Loucy (cell line): Measurements from ENCODE around the gene CLASP1.

Source experiments
- H2AFZ ChIP-seq: fragments of 200-600 bp; sonication (generic); 2 replicates; pipeline ENCODE4 v1.6.0; 2016; ENCODE audit warnings: antibody characterized with exemption, mild to moderate bottlenecking, low read length, moderate library complexity
- H3F3A ChIP-seq: fragments of 200-600 bp; 2 replicates; pipeline ENCODE4 v1.6.0; 2016; ENCODE audit warnings: antibody characterized with exemption, low read depth, mild to moderate bottlenecking
- H3K27me3 ChIP-seq: fragments of 200-600 bp; sonication (generic); 2 replicates; pipeline ENCODE4 v1.6.1; 2014; ENCODE audit warnings: low read length, mild to moderate bottlenecking; ENCODE audit not compliant: insufficient read depth, poor library complexity, severe bottlenecking
- H3K36me3 ChIP-seq: fragments of 200-600 bp; sonication (generic); 2 replicates; pipeline ENCODE4 v1.6.1; 2016; ENCODE audit warnings: low read length; ENCODE audit not compliant: insufficient read depth
- H3K4me1 ChIP-seq: fragments of 200-600 bp; sonication (generic); 2 replicates; pipeline ENCODE4 v1.5.1; 2014; ENCODE audit warnings: low read length, mild to moderate bottlenecking; ENCODE audit not compliant: insufficient read depth, poor library complexity, severe bottlenecking
- H3K4me2 ChIP-seq: fragments of 200-600 bp; sonication (generic); 2 replicates; pipeline ENCODE4 v1.6.0; 2014; ENCODE audit warnings: antibody characterized with exemption, low read length, low read depth, mild to moderate bottlenecking; ENCODE audit not compliant: poor library complexity, severe bottlenecking
- H3K4me3 ChIP-seq: fragments of 200-600 bp; sonication (generic); 2 replicates; pipeline ENCODE4 v1.5.1; 2014; ENCODE audit warnings: low read length, mild to moderate bottlenecking, mixed read lengths; ENCODE audit not compliant: poor library complexity, severe bottlenecking
- H3K79me2 ChIP-seq: fragments of 200-600 bp; sonication (generic); 2 replicates; pipeline ENCODE4 v1.6.1; 2014; ENCODE audit warnings: low read length; ENCODE audit not compliant: insufficient read depth
- H3K9ac ChIP-seq: fragments of 200-600 bp; sonication (generic); 2 replicates; pipeline ENCODE4 v1.6.0; 2014; ENCODE audit warnings: mild to moderate bottlenecking, low read depth, low read length, moderate library complexity; ENCODE audit not compliant: poor library complexity, severe bottlenecking
- H3K9me2 ChIP-seq: fragments of 200-600 bp; sonication (generic); replicated peaks from 2 replicates; pipeline ENCODE4 v1.6.1; 2016; ENCODE audit warnings: low read depth, low read length, mixed read lengths
- H3K9me3 ChIP-seq: fragments of 200-600 bp; sonication (generic); 2 replicates; pipeline ENCODE4 v1.6.1; 2014; ENCODE audit warnings: mild to moderate bottlenecking, antibody characterized with exemption, low read length, low read depth; ENCODE audit not compliant: insufficient read depth
- H4K20me1 ChIP-seq: fragments of 200-600 bp; sonication (generic); 2 replicates; pipeline ENCODE4 v1.6.0; 2014; ENCODE audit warnings: antibody characterized with exemption, low read length, mild to moderate bottlenecking; ENCODE audit not compliant: insufficient read depth, poor library complexity, severe bottlenecking
- CTCF ChIP-seq: fragments of 200-600 bp; sonication (generic); conservative IDR thresholded peaks from 2 replicates; pipeline ENCODE4 v1.5.1; 2014; ENCODE audit warnings: mild to moderate bottlenecking, antibody characterized with exemption, low read length
- EZH2phosphoT487 ChIP-seq: fragments of 200-600 bp; IDR thresholded peaks from 2 replicates; pipeline ENCODE4 v1.6.1; 2018; ENCODE audit warnings: antibody characterized with exemption, mild to moderate bottlenecking, moderate library complexity, borderline replicate concordance

Gene CLASP1

GRCh38 chr2:121362226-121362625, 287.0 kb downstream of the CLASP1 start:
- H3K9ac ChIP-seq: no peak overlapping the region
- peaks cover 85% of the 10 kb centered on the region; the same call in 1 of the 2 replicates for H3K36me3 ChIP-seq
- H4K20me1 ChIP-seq: no peaks in the 10 kb centered on the region
- H3K27me3 ChIP-seq: no peaks in the 10 kb centered on the region
- no peaks in the 10 kb centered on the region for H3F3A ChIP-seq
- H3K9me2 ChIP-seq: no peaks in the 10 kb centered on the region
- no peaks in the 10 kb centered on the region for H3K79me2 ChIP-seq
- no peak overlapping the region for H3K4me3 ChIP-seq
- no peaks in the 10 kb centered on the region for H3K9me3 ChIP-seq
- TF ChIP-seq CTCF: no peak
- no peak for TF ChIP-seq EZH2phosphoT487
- H3K4me1 ChIP-seq: no peaks in the 10 kb centered on the region
- H2AFZ ChIP-seq: no peak overlapping the region
- H3K4me2 ChIP-seq: no peak overlapping the region

- Histone ChIP-seq H3K9ac (no peak overlapping the region), H3K27me3 (no peaks in the 10 kb centered on the region), H4K20me1 (no peaks in the 10 kb centered on the region), H3K79me2 (no peaks in the 10 kb centered on the region), H3K4me1 (no peaks in the 10 kb centered on the region), H3K36me3 (peaks cover 82% of the 10 kb centered on the region; the same call in 1 of the 2 replicates), H3K4me2 (no peak overlapping the region), H3K9me3 (no peaks in the 10 kb centered on the region), H3K9me2 (no peaks in the 10 kb centered on the region), H2AFZ (no peak overlapping the region), H3F3A (no peaks in the 10 kb centered on the region), H3K4me3 (no peak overlapping the region)
- TF ChIP-seq CTCF (no peak), EZH2phosphoT487 (no peak)
Observed at GRCh38 chr2:121360566-121361300, 288.5 kb downstream of the CLASP1 start.

GRCh38 chr2:121359716-121360565, 289.3 kb downstream of the CLASP1 start:
- H3K36me3 ChIP-seq: peaks cover 79% of the 10 kb centered on the region; the same call in 1 of the 2 replicates

More at GRCh38 chr2:121359716-121360565, 289.3 kb downstream of the CLASP1 start:
- no peaks in the 10 kb centered on the region for H4K20me1 ChIP-seq
- H3K79me2 ChIP-seq: no peaks in the 10 kb centered on the region
- H3K9ac ChIP-seq: no peak overlapping the region
- no peak for TF ChIP-seq CTCF
- no peak for TF ChIP-seq EZH2phosphoT487
- no peak overlapping the region for H3K4me3 ChIP-seq
- no peaks in the 10 kb centered on the region for H3K9me2 ChIP-seq
- H3K9me3 ChIP-seq: no peaks in the 10 kb centered on the region
- H3K27me3 ChIP-seq: no peaks in the 10 kb centered on the region
- H2AFZ ChIP-seq: no peak overlapping the region
- H3K4me1 ChIP-seq: no peaks in the 10 kb centered on the region
- no peak overlapping the region for H3K4me2 ChIP-seq
- no peaks in the 10 kb centered on the region for H3F3A ChIP-seq
